ENCODE data around the gene MAN2A2. TPM values are rescaled to one million over a fixed set of nuclear protein-coding genes. Genes with fewer than 3 reads are reported as not detected.

The MAN2A2 gene
- total RNA-seq, 2 experiments from 2014 or later, result 11.6 to 12.2 TPM

DNA sequence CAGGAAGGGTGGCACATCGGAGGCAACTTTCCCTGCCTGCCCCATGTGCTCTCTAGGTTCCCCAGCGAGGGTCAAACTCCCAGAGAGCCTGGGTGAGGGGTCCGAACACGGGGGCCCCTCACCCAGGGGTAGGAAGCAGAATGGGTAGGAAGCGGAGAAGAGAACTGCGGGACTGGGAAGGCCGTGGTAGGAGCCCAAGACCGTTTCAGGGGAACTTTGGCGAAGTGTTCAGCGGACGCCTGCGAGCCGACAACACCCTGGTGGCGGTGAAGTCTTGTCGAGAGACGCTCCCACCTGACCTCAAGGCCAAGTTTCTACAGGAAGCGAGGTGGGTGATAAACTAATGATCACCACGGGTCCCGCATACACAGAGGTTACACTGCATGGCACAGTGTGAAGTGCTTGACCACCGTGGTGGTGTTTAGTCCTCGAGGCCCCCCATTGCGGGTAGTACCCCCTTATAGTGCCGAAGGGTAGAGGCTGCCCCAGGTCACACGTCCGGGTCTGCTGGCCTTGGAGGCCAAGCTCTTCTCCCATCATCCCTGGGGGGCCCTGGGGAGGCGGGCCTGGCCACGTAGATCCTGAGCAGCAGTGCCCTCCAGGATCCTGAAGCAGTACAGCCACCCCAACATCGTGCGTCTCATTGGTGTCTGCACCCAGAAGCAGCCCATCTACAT is 10.5 kb upstream of the MAN2A2 start:
- Histone ChIP-seq H3K9me2 (ENCODE audit: insufficient read depth, low read length) (no peaks in the 10 kb centered on the region), H3K9me3 (ENCODE audit: low read length) (no peaks in the 10 kb centered on the region), H3K4me3 (ENCODE audit: low read depth, low read length, poor library complexity, severe bottlenecking) (peak overlapping the region; percentile 74), H3K27ac (ENCODE audit: low read depth, low read length, poor library complexity, severe bottlenecking) (no peak overlapping the region), H3K79me2 (ENCODE audit: insufficient read depth, low read depth, low read length) (no peaks in the 10 kb centered on the region), H3K4me1 (ENCODE audit: insufficient read depth, low read length, poor library complexity, severe bottlenecking) (peaks cover 17% of the 10 kb centered on the region), H4K20me1 (ENCODE audit: insufficient read depth, low read length) (no peaks in the 10 kb centered on the region), H2AFZ (ENCODE audit: low read length) (no peak overlapping the region), H3K4me2 (ENCODE audit: low read length) (peak overlapping the region; percentile 68; the same call in 1 of the 2 replicates), H3K36me3 (ENCODE audit: insufficient read depth, low read length) (peaks cover 4% of the 10 kb centered on the region; the same call in 1 of the 2 replicates)
- TF ChIP-seq, protein P1, sequence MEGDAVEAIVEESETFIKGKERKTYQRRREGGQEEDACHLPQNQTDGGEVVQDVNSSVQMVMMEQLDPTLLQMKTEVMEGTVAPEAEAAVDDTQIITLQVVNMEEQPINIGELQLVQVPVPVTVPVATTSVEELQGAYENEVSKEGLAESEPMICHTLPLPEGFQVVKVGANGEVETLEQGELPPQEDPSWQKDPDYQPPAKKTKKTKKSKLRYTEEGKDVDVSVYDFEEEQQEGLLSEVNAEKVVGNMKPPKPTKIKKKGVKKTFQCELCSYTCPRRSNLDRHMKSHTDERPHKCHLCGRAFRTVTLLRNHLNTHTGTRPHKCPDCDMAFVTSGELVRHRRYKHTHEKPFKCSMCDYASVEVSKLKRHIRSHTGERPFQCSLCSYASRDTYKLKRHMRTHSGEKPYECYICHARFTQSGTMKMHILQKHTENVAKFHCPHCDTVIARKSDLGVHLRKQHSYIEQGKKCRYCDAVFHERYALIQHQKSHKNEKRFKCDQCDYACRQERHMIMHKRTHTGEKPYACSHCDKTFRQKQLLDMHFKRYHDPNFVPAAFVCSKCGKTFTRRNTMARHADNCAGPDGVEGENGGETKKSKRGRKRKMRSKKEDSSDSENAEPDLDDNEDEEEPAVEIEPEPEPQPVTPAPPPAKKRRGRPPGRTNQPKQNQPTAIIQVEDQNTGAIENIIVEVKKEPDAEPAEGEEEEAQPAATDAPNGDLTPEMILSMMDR (conservative IDR thresholded peaks at IDR 0.05; ENCODE audit: low read length), result no peak
- TF ChIP-seq EZH2phosphoT487 (IDR thresholded peaks at IDR 0.05; ENCODE audit: borderline replicate concordance, low read depth, low read length), result no peak
- POLR2A ChIA-PET, result interaction anchor here (0.7 kb wide), 2 partner anchors 38 to 44 kb away, joined by 3 read pairs; no protein-coding TSS in a partner anchor
- intact Hi-C loops (cut with micrococcal nuclease; ENCODE audit: unreplicated experiment), result no loop called here
- no peak for DNase-seq (ENCODE audit: low spot score)
- CTCF ChIA-PET (ENCODE audit: unreplicated experiment), result interaction anchor here (0.6 to 1.2 kb wide), 3 partner anchors 38 to 243 kb away, joined by 3 to 5 read pairs (median 3); no protein-coding TSS in a partner anchor
- no TSS peak for BruUV-seq (replicated peaks)

DNA sequence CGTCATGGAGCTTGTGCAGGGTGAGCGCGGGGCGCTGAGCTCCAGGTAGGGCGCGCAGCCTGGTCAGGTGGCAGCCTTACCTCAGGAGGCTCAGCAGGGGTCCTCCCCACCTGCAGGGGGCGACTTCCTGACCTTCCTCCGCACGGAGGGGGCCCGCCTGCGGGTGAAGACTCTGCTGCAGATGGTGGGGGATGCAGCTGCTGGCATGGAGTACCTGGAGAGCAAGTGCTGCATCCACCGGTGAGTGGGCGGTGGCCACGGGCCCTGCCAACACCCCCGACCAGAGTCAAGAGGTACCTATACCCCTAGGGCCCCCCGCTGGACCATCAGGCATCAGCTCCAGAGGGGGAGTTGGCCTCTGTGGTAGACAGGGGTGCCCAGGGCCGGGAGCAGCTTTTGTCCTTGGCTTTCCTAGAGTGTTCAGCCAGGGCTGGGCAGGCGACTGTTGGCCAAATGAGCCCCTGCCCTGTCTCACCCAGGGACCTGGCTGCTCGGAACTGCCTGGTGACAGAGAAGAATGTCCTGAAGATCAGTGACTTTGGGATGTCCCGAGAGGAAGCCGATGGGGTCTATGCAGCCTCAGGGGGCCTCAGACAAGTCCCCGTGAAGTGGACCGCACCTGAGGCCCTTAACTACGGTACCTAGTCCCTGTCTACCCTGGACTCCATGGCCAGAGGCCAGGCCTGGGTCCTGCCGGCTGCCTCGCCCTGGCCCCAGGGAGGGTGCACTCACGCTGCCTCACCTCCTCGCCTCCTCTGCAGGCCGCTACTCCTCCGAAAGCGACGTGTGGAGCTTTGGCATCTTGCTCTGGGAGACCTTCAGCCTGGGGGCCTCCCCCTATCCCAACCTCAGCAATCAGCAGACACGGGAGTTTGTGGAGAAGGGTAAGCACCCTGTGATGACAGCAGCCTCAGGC is 9.7 kb upstream of the MAN2A2 start:
- Histone ChIP-seq H3K9me2 (ENCODE audit: insufficient read depth, low read length) (no peaks in the 10 kb centered on the region), H3K4me2 (ENCODE audit: low read length) (peak overlapping the region; percentile 68), H3K4me3 (ENCODE audit: low read depth, low read length, poor library complexity, severe bottlenecking) (peak overlapping the region; percentile 74), H3K36me3 (ENCODE audit: insufficient read depth, low read length) (peaks cover 4% of the 10 kb centered on the region; the same call in 1 of the 2 replicates), H4K20me1 (ENCODE audit: insufficient read depth, low read length) (no peaks in the 10 kb centered on the region), H3K9me3 (ENCODE audit: low read length) (no peaks in the 10 kb centered on the region), H3K27ac (ENCODE audit: low read depth, low read length, poor library complexity, severe bottlenecking) (no peak overlapping the region), H3K4me1 (ENCODE audit: insufficient read depth, low read length, poor library complexity, severe bottlenecking) (peaks cover 22% of the 10 kb centered on the region), H2AFZ (ENCODE audit: low read length) (peak overlapping the region; percentile 11; the same call in 1 of the 2 replicates), H3K79me2 (ENCODE audit: insufficient read depth, low read depth, low read length) (no peaks in the 10 kb centered on the region)
- no TSS peak for BruUV-seq (replicated peaks)
- intact Hi-C loops (cut with micrococcal nuclease; ENCODE audit: unreplicated experiment), result no loop called here
- peak; percentile 83 for DNase-seq (ENCODE audit: low spot score)
- TF ChIP-seq, protein P1 (conservative IDR thresholded peaks at IDR 0.05; ENCODE audit: low read length), result peak; percentile 80
- no peak for TF ChIP-seq EZH2phosphoT487 (IDR thresholded peaks at IDR 0.05; ENCODE audit: borderline replicate concordance, low read depth, low read length)
- ChIA-PET CTCF (ENCODE audit: unreplicated experiment) (interaction anchor here (0.6 to 1.2 kb wide), 3 partner anchors 38 to 244 kb away, joined by 3 to 5 read pairs (median 3); no protein-coding TSS in a partner anchor), POLR2A (interaction anchor here (0.7 kb wide), 2 partner anchors 37 to 44 kb away, joined by 3 read pairs; no protein-coding TSS in a partner anchor)

All from OCI-LY7 (cell line).